HepG2 (cell line): Measurements from ENCODE around the gene RPTOR.

Source experiments
- CHCHD3 ChIP-seq: sonication (generic); formaldehyde crosslinking; IDR thresholded peaks from 2 replicates; pipeline ENCODE4 v1.8.0; 2022; ENCODE audit warnings: mild to moderate bottlenecking, missing genetic modification reagents, moderate library complexity
- CTCF ChIP-seq: sonication (generic); formaldehyde crosslinking; IDR thresholded peaks from 2 replicates; pipeline ENCODE4 v1.5.0; 2020; ENCODE audit warnings: mild to moderate bottlenecking, missing genetic modification reagents, moderate library complexity
- E2F5 ChIP-seq: sonication (generic); formaldehyde crosslinking; conservative IDR thresholded peaks from 2 replicates; pipeline ENCODE4 v1.4.0; 2020; ENCODE audit warnings: missing genetic modification reagents
- TAF1 ChIP-seq: sonication (generic); formaldehyde crosslinking; IDR thresholded peaks from 2 replicates; pipeline ENCODE4 v1.4.0; 2020; ENCODE audit warnings: missing genetic modification reagents
- TRIM24 ChIP-seq: sonication (generic); formaldehyde crosslinking; IDR thresholded peaks from 2 replicates; pipeline ENCODE4 v1.8.0; 2022; ENCODE audit warnings: mild to moderate bottlenecking, missing genetic modification reagents
- USF2 ChIP-seq, 2 experiments: sonication (generic) in 1 of 2; formaldehyde crosslinking in 1 of 2; IDR thresholded peaks; 2 replicates each; pipeline versions ENCODE4 v1.5.1 to v1.6.1; 2011 to 2020; ENCODE audit warnings: borderline replicate concordance in 1 of 2, low read depth in 1 of 2, low read length in 1 of 2, mild to moderate bottlenecking in 1 of 2, missing genetic modification reagents in 1 of 2, moderate library complexity in 1 of 2
- ZHX1 ChIP-seq: sonication (generic); formaldehyde crosslinking; IDR thresholded peaks from 2 replicates; pipeline ENCODE4 v1.8.1; 2022; ENCODE audit warnings: low read depth, mild to moderate bottlenecking, missing genetic modification reagents
- ZKSCAN5 ChIP-seq: sonication (generic); formaldehyde crosslinking; IDR thresholded peaks from 2 replicates; pipeline ENCODE4 v1.5.1; 2020; ENCODE audit warnings: mild to moderate bottlenecking, missing genetic modification reagents
- ZNF547 ChIP-seq: sonication (generic); formaldehyde crosslinking; IDR thresholded peaks from 2 replicates; pipeline ENCODE4 v1.5.1; 2020; ENCODE audit warnings: mild to moderate bottlenecking, missing genetic modification reagents

GRCh38 chr17:80791758-80792284 lies 247.2 kb downstream of the RPTOR start:
- TF ChIP-seq TRIM24, result no peak
- TF ChIP-seq TAF1 (CRISPR knock-in tag), result no peak
- TF ChIP-seq ZNF547 (CRISPR knock-in tag), result 0 out of 2 replicates have a peak, but pooled peaks have one; percentile 22
- no peak for TF ChIP-seq CTCF (CRISPR knock-in tag)
- TF ChIP-seq USF2 (IDR thresholded peaks at IDR 0.05; ENCODE audit: low read depth, low read length), result no peak
- no peak for TF ChIP-seq USF2 (CRISPR knock-in tag; IDR thresholded peaks at IDR 0.05; ENCODE audit: borderline replicate concordance)
- no peak for TF ChIP-seq E2F5 (CRISPR knock-in tag)
- no peak for TF ChIP-seq ZKSCAN5
- no peak for TF ChIP-seq CHCHD3 (CRISPR knock-in tag)
- TF ChIP-seq ZHX1 (CRISPR knock-in tag), result no peak
